CD14-positive monocyte (primary cell): ENCODE results near the gene RAB20. TPM values are rescaled to one million over a fixed set of nuclear protein-coding genes. Genes with fewer than 3 reads are reported as not detected.

Experiments used
- DNase-seq, 3 donors: peaks; one replicate each; pipeline ENCODE4 v3.0.0-alpha.2; 2011 to 2022
- H2AFZ ChIP-seq: 2 replicates; pipeline ENCODE4 v1.6.0; 2012; ENCODE audit warnings: mild to moderate bottlenecking, low read depth, low read length, inconsistent platforms; ENCODE audit not compliant: insufficient read depth, poor library complexity, severe bottlenecking
- H3K27ac ChIP-seq, 2 donors: 1 replicate in 1 of 2; 2 replicates in 1 of 2; pipeline ENCODE4 v1.5.1; 2012 to 2013; ENCODE audit warnings: low read length in 2 of 2, control low read depth in 1 of 2, inconsistent platforms in 1 of 2, low read depth in 1 of 2, mild to moderate bottlenecking in 1 of 2
- H3K27me3 ChIP-seq, 2 donors: one replicate each; pipeline versions ENCODE4 v1.6.0 to v1.6.1; 2011 to 2013; ENCODE audit warnings: low read length in 2 of 2; ENCODE audit not compliant: control insufficient read depth in 2 of 2, insufficient read depth in 2 of 2
- H3K36me3 ChIP-seq, 2 donors: replicated peaks in 1 of 2; 1 replicate in 1 of 2; 2 replicates in 1 of 2; pipeline versions ENCODE4 v1.5.1 to v1.6.1; 2012 to 2013; ENCODE audit warnings: low read length in 2 of 2, control low read depth in 1 of 2, inconsistent platforms in 1 of 2, mild to moderate bottlenecking in 1 of 2; ENCODE audit not compliant: insufficient read depth in 2 of 2, control insufficient read depth in 1 of 2
- H3K4me1 ChIP-seq, 2 donors: 1 replicate in 1 of 2; 2 replicates in 1 of 2; pipeline versions ENCODE4 v1.5.1 to v1.6.1; 2012 to 2013; ENCODE audit warnings: low read length in 2 of 2, control low read depth in 1 of 2, inconsistent platforms in 1 of 2, mild to moderate bottlenecking in 1 of 2, moderate library complexity in 1 of 2; ENCODE audit not compliant: insufficient read depth in 2 of 2, control insufficient read depth in 1 of 2
- H3K4me2 ChIP-seq: replicated peaks from 2 replicates; pipeline ENCODE3; 2012; ENCODE audit warnings: low read length, moderate library complexity, mild to moderate bottlenecking; ENCODE audit not compliant: poor library complexity, severe bottlenecking; ENCODE audit errors: extremely low read depth
- H3K4me3 ChIP-seq, 3 experiments: fragments of 200-600 bp in 1 of 3; sonication (generic) in 1 of 3; replicated peaks in 1 of 3; 1 replicate in 2 of 3; 2 replicates in 1 of 3; pipeline ENCODE4 v1.5.1; 2011 to 2013; ENCODE audit warnings: low read length in 3 of 3, mild to moderate bottlenecking in 3 of 3, control low read depth in 2 of 3, low read depth in 2 of 3, inconsistent platforms in 1 of 3, moderate library complexity in 1 of 3
- H3K79me2 ChIP-seq: 2 replicates; pipeline ENCODE4 v1.6.0; 2012; ENCODE audit warnings: mild to moderate bottlenecking, control low read depth, inconsistent platforms, low read length, moderate library complexity; ENCODE audit not compliant: insufficient read depth
- H3K9ac ChIP-seq: 2 replicates; pipeline ENCODE4 v1.6.0; 2017; ENCODE audit warnings: low read length, mild to moderate bottlenecking; ENCODE audit not compliant: insufficient read depth, poor library complexity, severe bottlenecking
- H3K9me3 ChIP-seq, 2 donors: replicated peaks in 1 of 2; 1 replicate in 1 of 2; 2 replicates in 1 of 2; pipeline versions ENCODE4 v1.5.1 to v1.6.1; 2012 to 2013; ENCODE audit warnings: low read length in 2 of 2, control low read depth in 1 of 2; ENCODE audit not compliant: control insufficient read depth in 1 of 2, insufficient read depth in 1 of 2
- H4K20me1 ChIP-seq: 2 replicates; pipeline ENCODE4 v1.6.0; 2012; ENCODE audit warnings: mild to moderate bottlenecking, low read length, control low read depth, moderate library complexity; ENCODE audit not compliant: insufficient read depth
- H3K27ac Mint-ChIP-seq, 7 donors: one replicate each; pipeline ENCODE4 v1.8.0; 2020; ENCODE audit warnings: mild to moderate bottlenecking in 7 of 7, mixed read lengths in 7 of 7, moderate library complexity in 6 of 7, inconsistent platforms in 2 of 7
- H3K27me3 Mint-ChIP-seq, 3 donors: one replicate each; pipeline ENCODE4 v1.8.0; 2021 to 2022; ENCODE audit warnings: low read depth in 3 of 3, mild to moderate bottlenecking in 3 of 3, mixed read lengths in 3 of 3, moderate library complexity in 3 of 3, inconsistent platforms in 1 of 3
- H3K36me3 Mint-ChIP-seq, 2 donors: one replicate each; pipeline ENCODE4 v1.8.0; 2020; ENCODE audit warnings: mixed read lengths in 2 of 2, inconsistent platforms in 1 of 2, mild to moderate bottlenecking in 1 of 2
- H3K4me1 Mint-ChIP-seq: one replicate; pipeline ENCODE4 v1.8.0; 2020; ENCODE audit warnings: mild to moderate bottlenecking, mixed read lengths
- H3K4me3 Mint-ChIP-seq, 2 donors: one replicate each; pipeline ENCODE4 v1.8.0; 2020; ENCODE audit warnings: mild to moderate bottlenecking in 2 of 2, mixed read lengths in 2 of 2, moderate library complexity in 1 of 2
- H3K9me3 Mint-ChIP-seq, 7 donors: one replicate each; pipeline ENCODE4 v1.8.0; 2020 to 2022; ENCODE audit warnings: mixed read lengths in 7 of 7, mild to moderate bottlenecking in 6 of 7, moderate library complexity in 6 of 7, inconsistent platforms in 2 of 7
- CTCF ChIP-seq: fragments of 200-600 bp; IDR thresholded peaks from one replicate; pipeline ENCODE4 v1.8.0; 2022; ENCODE audit warnings: antibody characterized with exemption, mild to moderate bottlenecking
- WGBS: methylation state at CpG from one replicate; pipeline ENCODE4 v1.1.5; 2013; ENCODE audit warnings: missing lambda C conversion rate; ENCODE audit not compliant: insufficient coverage; 5-methylcytosine and 5-hydroxymethylcytosine counted together
- intact Hi-C, 2 donors: fragments of 100-400 bp; cut with micrococcal nuclease; formaldehyde crosslinking; loops; one replicate each; pipeline versions ENCODE4 v1.15.0 to v1.15.1; 2023
- polyA plus RNA-seq, 3 donors: library from polyadenylated mRNA; depleted of rRNA in 1 of 3; unstranded in 2 of 3; stranded (reverse) in 1 of 3; fragments of 300-500 nt in 2 of 3; fragments of >200 nt in 1 of 3; fragmentation: Illumina TruSeq in 2 of 3; gene quantifications; 1 replicate in 2 of 3; 2 replicates in 1 of 3; pipeline ENCODE4 v1.2.3, GENCODE V29; 2012 to 2021

RAB20 gene
- polyA plus RNA-seq, 3 donors: 37.8 to 77.5 (median 43.1) TPM

DNA sequence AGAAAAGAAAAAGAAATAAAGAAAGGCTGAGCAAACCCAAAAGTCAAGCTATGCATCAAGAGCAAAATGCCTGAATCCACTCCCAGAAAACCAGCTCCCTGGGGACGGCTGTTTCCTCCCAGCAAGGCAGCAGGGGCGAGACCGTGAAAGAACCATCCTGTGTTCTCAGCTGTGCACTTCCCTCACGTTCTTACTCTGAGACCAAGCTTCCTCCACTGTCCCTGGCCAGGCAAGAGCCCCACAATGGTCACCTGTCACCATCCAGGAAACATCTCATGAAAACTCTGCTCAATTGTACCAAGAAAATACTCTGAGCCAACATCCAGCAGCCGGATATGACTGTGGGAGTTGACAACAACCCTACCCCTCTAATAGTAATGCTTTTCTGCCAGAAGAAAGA, 22.9 kb downstream of the RAB20 start:
- no peaks in the 10 kb centered on the region for H3K9me3 ChIP-seq
- no peak overlapping the region for H2AFZ ChIP-seq
- H3K4me1 ChIP-seq: peaks cover 49 to 54% of the 10 kb centered on the region in 2 donors
- Mint-ChIP-seq H3K36me3 (peaks cover 48 to 57% of the 10 kb centered on the region in 2 donors), H3K4me3 (no peak overlapping the region), H3K4me1 (peaks cover 66% of the 10 kb centered on the region), H3K27me3 (no peaks in the 10 kb centered on the region), H3K9me3 (peaks cover 0 to 2% (median 0%) of the 10 kb centered on the region in 7 donors), H3K27ac (peak overlapping the region in 6 of 7 donors; percentile 7 to 93 (median 41))
- intact Hi-C loops: loop anchor here in 1 of 2 donors (5.0 kb wide), 1 partner anchor 76 kb away; no protein-coding TSS in a partner anchor
- 0% methylated on average over 3 of the region's 5 CpGs for WGBS
- DNase-seq: peak in 1 of 3 donors; percentile 51
- TF ChIP-seq CTCF: no peak
- peaks cover 29% of the 10 kb centered on the region for H4K20me1 ChIP-seq
- H3K4me2 ChIP-seq: no peak overlapping the region
- H3K9ac ChIP-seq: no peak overlapping the region
- no peak overlapping the region for H3K4me3 ChIP-seq
- peaks cover 84% of the 10 kb centered on the region for H3K79me2 ChIP-seq
- H3K36me3 ChIP-seq: peaks cover 2 to 25% of the 10 kb centered on the region in 2 donors
- H3K27me3 ChIP-seq: no peaks in the 10 kb centered on the region
- H3K27ac ChIP-seq: peak overlapping the region in 1 of 2 donors; percentile 14

GRCh38 chr13:110536006-110536693, 25.4 kb downstream of the RAB20 start:
- Mint-ChIP-seq H3K4me1 (peaks cover 82% of the 10 kb centered on the region), H3K27me3 (no peaks in the 10 kb centered on the region), H3K36me3 (peaks cover 38 to 51% of the 10 kb centered on the region in 2 donors), H3K9me3 (peaks cover 0 to 2% (median 0%) of the 10 kb centered on the region in 7 donors), H3K4me3 (peak overlapping the region; percentile 5 to 77), H3K27ac (peak overlapping the region; percentile 89 to 97 (median 93))
- WGBS: 43% methylated on average over 7 of the region's 18 CpGs
- peaks cover 2% of the 10 kb centered on the region in 2 donors for H3K36me3 ChIP-seq
- intact Hi-C loops: loop anchor here in 1 of 2 donors (1.0 to 5.0 kb wide), 2 partner anchors 21 to 74 kb away; no protein-coding TSS in a partner anchor
- no peak overlapping the region for H2AFZ ChIP-seq
- H3K4me1 ChIP-seq: peaks cover 74 to 79% of the 10 kb centered on the region in 2 donors
- peak overlapping the region; percentile 64 to 75 for H3K27ac ChIP-seq
- peak overlapping the region; percentile 51 for H3K4me2 ChIP-seq
- no peak overlapping the region for H3K9ac ChIP-seq
- H3K9me3 ChIP-seq: no peaks in the 10 kb centered on the region
- peak overlapping the region in 1 of 3 experiments; percentile 37 for H3K4me3 ChIP-seq
- TF ChIP-seq CTCF: no peak
- peak; percentile 95 to 97 (median 96) for DNase-seq
- no peaks in the 10 kb centered on the region for H3K27me3 ChIP-seq
- H4K20me1 ChIP-seq: peaks cover 15% of the 10 kb centered on the region
- peaks cover 83% of the 10 kb centered on the region for H3K79me2 ChIP-seq
